HG03442 (cell line): ENCODE results near the gene KIF23.
"Not testable (repeated sequence)": the region's sequence is repeated elsewhere in the genome, so short reads cannot be mapped to it uniquely, and the experiment has no call there.

ENCODE experiments used
- ATAC-seq: cut with Tn5 transposase; IDR thresholded peaks from one replicate; pipeline ENCODE4 v1.9.1; 2021; ENCODE audit warnings: mild to moderate bottlenecking, moderate library complexity; ENCODE audit not compliant: unreplicated experiment

Gene KIF23

GRCh38 chr15:69413822-69414700, at the start of gene KIF23:
TSS of gene KIF23 (plus strand) at chr15:69414349. CDS start at chr15:69414466, 117 bp downstream.
- peak; percentile 86 for ATAC-seq

DNA sequence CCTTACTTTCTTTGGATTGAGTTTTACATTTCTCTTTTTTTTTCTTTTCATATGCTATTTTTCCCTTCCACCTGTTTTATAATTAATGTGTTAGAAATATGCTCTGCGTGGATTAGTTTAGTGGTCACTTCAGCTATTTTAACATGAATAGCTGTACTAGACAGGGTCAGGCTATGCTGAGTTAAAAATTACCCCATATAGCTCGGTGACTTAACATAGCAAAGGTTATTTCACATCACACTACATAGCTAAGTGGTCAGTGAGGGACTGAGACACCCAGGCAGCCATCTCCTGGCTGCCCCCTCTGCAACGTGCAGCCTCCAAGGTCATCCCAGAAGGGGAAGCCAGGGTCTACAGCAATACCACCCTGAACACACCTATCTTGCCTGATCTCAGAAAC, 46.9 kb upstream of the KIF23 start:
- ATAC-seq = no peak

DNA sequence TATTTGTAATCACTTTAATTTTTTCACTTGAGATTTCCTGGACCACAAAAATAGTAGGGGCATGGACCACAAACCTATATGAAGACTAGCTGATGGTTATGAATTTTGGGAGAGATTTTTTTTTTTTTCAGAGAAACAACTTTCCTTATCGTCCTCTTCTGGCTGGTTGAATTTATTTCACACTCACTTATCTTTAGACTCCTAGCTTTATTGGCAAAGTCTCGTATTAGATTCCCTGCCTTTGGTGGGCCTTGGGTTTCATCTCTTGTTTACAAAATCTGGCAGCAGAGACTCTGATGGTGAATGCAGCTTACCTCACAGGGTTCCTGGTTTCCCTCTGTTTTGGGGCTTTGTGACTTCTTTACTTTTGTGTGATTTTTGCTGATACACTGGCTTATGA, 44.5 kb upstream of the KIF23 start:
- ATAC-seq = no peak

DNA sequence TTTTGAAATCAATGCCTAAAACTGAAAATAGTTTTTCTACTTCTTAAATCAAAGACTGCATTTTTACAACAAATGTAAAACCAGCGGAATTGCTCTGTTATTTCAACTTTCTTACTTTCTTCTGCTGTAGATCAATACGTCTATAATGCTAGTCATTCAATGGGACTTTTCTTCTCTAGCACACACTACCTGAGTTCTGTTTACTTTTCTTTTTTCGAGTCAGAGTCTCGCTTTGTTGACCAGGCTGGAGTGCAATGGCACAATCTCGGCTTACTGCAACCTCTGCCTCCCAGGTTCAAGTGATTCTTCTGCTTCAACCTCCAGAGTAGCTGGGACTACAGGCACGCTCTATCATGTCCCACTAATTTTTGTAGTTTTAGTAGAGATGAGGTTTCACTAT, 40.7 kb upstream of the KIF23 start:
- no peak for ATAC-seq

DNA sequence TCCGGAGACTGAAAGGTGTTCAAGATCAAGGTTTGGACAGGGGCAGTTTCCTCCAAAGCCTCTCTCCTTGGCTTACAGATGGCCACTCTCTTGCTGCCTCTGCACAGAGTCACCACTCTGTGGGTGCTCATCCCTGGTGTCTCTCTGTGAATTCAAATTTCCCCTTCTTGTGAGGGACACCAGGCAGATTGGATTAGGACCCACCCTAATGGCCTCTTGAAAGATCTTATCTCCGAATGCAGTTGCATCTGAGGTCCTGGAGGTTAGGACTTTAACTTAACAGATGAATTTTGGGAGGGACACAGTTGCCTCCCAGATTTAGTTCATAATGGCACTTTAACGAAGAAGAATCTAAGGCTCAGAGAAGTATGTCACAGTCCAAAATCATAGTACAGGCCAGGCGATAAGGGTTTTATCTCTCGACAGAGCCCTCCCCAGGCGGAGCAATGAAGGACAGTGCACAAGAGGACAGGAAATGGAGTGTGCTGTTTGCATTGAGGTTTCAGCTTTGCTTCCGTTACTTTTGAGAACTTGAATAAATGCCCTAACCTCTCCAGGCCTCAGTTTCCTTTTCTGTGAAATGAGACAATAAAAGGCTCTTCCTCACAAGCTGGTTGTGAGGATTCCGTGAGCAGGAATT, 38.9 kb upstream of the KIF23 start:
- ATAC-seq = no peak

- ATAC-seq = no peak
Observed at GRCh38 chr15:69377216-69377970, 36.8 kb upstream of the KIF23 start.

GRCh38 chr15:69380100-69380725, 33.9 kb upstream of the KIF23 start:
- no peak for ATAC-seq

DNA sequence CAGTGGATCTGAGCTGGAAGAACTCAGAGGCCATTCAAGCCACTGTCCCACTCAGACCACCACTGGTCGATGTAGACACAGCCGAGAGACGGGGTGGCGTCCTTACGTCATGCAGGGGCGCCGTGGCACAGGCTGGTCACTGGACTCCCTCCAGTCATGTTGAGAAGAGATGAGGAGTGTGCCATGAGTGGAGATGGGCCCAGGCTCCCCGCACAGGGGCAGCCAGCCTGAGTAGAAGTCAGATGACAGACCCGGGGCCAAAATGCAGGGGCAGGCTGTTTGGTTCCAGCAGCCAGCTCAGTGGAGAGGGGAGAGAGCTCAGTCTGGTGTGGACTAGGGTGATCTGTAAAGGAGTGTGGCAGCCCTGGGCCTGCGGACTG, 33.4 kb upstream of the KIF23 start:
- no peak for ATAC-seq

- not testable (repeated sequence) for ATAC-seq
Observed at GRCh38 chr15:69382176-69382575, 32.0 kb upstream of the KIF23 start.

- not testable (repeated sequence) for ATAC-seq
Observed at GRCh38 chr15:69384066-69384465, 30.1 kb upstream of the KIF23 start.

- no peak for ATAC-seq
Observed at GRCh38 chr15:69384626-69385598, 29.2 kb upstream of the KIF23 start.

DNA sequence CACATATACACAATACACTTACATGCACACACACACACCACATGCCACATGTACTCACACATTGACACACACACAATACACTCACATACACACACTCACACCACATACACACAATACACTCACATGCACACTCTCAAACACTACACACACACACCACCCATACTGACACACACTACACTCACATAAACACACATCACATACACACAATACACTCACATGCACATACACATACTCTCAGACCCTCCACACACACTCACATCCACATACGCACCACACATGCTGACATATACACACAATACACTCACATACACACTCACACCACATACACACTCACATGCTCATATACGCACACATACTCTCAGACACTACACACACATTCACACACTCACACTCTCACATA, 28.3 kb upstream of the KIF23 start:
- ATAC-seq = no peak

GRCh38 chr15:69386284-69386683, 27.9 kb upstream of the KIF23 start:
- no peak for ATAC-seq

GRCh38 chr15:69388260-69388705, 25.9 kb upstream of the KIF23 start:
- ATAC-seq = no peak

DNA sequence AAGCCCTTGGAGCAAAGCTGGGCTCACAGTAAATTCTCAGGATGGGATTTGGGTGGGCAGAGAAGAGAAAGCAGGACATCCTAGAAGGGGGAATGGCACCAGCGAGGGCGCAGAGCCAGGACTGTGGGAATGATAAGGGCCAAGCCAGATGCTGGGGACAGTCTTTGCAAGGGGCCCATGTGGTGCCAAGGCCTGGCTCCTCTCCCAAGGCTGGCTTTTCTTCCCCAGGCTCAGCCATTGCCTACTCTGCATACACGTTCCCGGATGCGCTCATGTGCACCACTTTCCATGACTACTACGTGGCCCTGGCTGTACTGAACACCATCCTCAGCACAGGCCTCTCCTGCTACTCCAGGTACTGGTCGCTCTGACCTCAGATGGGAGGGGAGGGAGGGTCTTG, 24.7 kb upstream of the KIF23 start:
- ATAC-seq = no peak

DNA sequence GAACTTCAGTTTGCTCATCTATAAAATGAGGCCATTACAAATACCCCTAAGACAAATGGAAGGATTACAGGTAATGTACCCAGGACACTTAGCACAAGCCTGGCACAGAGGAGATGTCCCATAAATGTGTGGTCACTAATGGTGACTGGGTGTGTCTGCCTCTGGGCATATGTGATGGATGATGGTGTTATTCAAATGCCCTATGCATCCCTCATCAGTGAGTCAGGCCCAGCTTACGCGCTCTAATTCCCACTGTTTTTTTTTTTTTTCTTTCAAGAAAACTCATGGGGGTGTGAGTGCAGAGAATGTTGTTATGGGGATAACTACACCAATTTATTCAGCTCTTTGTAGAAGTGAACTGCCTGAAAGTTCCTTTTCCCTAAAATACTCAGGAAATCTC, 23.6 kb upstream of the KIF23 start:
- ATAC-seq = no peak

GRCh38 chr15:69391046-69391757, 22.9 kb upstream of the KIF23 start:
- ATAC-seq = no peak

- ATAC-seq = no peak
Observed at GRCh38 chr15:69392352-69392751, 21.8 kb upstream of the KIF23 start.

DNA sequence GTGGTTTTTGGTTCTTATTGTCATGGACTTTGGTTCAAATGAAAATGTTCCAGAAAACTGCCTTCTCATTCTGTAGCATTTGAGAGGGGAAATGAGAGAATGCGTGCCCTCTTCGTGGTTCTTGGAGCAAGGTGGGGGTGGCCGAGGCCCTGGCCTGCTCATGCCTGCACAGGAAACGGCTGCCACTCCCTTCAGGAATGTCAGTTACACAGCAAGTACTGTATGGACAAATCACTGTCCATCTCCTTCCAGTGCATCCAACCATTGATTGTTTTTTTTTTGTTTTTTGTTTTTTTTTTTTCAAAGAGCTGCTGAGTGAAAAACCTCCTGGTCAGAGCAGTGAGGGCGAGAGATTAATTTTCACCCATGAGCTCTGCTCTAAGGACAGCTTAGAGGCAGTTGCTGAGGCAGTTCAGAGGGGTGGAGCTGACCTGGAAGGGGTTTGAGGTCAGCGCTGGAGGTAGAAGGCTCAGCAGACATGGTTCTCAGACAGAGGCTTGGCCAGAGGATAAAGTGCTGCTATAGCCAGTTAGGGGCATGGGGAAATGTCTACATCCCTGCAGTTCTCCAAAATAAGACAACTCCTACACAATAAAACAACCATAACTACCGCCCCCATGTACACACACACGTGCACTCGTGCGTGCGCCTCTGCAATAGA, 20.2 kb upstream of the KIF23 start:
- ATAC-seq = no peak
